ENCODE results near the gene HEATR5B.

GRCh38 chr2:37070931-37071330, 13.2 kb downstream of the HEATR5B start:
- no peak for TF ChIP-seq POLR2A (IDR thresholded peaks at IDR 0.05)
- TF ChIP-seq CTCF (IDR thresholded peaks at IDR 0.05) = no peak

All from lower leg skin (tissue), 3 donors.